Retina (tissue), 1 donor: ENCODE results near the gene DDX42.
A peak's percentile ranks its signal among the peaks of the same experiment; 100 is the strongest.

Experiments
- DNase-seq: peaks from one replicate; pipeline ENCODE4 v3.0.0-alpha.2; 2016

Gene DDX42, protein sequence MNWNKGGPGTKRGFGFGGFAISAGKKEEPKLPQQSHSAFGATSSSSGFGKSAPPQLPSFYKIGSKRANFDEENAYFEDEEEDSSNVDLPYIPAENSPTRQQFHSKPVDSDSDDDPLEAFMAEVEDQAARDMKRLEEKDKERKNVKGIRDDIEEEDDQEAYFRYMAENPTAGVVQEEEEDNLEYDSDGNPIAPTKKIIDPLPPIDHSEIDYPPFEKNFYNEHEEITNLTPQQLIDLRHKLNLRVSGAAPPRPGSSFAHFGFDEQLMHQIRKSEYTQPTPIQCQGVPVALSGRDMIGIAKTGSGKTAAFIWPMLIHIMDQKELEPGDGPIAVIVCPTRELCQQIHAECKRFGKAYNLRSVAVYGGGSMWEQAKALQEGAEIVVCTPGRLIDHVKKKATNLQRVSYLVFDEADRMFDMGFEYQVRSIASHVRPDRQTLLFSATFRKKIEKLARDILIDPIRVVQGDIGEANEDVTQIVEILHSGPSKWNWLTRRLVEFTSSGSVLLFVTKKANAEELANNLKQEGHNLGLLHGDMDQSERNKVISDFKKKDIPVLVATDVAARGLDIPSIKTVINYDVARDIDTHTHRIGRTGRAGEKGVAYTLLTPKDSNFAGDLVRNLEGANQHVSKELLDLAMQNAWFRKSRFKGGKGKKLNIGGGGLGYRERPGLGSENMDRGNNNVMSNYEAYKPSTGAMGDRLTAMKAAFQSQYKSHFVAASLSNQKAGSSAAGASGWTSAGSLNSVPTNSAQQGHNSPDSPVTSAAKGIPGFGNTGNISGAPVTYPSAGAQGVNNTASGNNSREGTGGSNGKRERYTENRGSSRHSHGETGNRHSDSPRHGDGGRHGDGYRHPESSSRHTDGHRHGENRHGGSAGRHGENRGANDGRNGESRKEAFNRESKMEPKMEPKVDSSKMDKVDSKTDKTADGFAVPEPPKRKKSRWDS

DNA sequence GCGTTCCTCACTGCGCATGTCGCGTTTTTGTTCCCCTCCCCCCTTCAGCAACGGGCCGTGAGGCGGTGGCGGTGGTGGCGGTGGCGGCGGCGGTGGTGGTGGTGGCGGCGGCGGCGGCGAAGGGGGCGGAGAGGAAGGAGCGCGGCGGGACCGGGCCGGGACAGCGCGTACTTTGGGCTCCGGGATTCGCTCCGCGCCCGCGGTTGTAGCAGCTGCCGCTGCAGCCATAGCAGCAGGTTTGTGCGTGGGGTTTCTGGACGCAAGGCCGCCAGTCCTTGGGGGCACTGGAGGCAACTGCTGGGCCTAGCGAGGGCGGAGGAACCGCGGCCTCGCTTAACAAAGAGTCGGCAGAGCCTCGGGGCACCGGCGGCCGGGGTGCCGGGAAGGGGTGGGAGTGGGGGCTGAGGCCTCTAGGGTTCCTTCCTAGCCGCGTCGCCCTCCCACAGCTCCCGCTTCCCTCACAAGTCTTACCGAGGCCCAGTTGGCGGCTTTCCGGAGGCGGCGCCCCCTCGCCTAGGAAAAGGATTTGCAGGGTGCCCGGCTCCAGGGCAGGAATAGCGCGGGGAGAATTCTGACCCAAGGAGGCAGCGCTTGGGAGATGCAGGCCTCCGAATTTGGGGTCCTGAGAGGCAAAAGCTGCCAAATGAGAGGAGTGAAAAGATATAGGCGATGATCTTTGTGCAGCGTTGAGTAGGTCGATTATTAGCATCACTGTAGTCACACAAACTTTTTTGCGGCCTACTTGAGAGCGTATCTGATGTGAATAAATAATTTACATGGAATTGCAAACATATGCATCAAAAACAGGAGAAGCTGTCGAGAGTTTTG is at the start of gene DDX42:
Gene DDX42 (plus strand): TSS at position 30 of the 828 bp plus-strand sequence. CDS start 12,880 bp downstream, outside the sequence.
- no peak for DNase-seq

DNA sequence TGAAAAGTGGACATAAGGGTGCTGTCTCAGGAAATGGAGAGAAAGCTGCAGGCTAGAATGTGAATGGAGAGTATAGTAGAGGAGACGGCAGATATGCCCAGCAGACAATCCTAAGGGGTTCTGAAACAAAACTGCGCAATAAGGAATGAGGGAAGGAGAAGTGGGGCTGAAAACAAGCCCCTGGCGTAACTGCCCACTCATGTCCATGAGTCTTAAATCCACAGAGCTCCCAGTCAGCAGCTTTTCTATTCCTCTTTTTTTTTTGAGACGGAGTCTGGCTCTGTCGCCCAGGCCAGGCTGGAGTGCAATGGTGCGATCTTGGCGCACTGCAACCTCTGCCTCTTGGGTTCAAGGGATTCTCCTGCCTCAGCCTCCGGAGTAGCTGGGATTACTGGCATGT is 38.3 kb upstream of the DDX42 start:
- DNase-seq, result no peak

DNA sequence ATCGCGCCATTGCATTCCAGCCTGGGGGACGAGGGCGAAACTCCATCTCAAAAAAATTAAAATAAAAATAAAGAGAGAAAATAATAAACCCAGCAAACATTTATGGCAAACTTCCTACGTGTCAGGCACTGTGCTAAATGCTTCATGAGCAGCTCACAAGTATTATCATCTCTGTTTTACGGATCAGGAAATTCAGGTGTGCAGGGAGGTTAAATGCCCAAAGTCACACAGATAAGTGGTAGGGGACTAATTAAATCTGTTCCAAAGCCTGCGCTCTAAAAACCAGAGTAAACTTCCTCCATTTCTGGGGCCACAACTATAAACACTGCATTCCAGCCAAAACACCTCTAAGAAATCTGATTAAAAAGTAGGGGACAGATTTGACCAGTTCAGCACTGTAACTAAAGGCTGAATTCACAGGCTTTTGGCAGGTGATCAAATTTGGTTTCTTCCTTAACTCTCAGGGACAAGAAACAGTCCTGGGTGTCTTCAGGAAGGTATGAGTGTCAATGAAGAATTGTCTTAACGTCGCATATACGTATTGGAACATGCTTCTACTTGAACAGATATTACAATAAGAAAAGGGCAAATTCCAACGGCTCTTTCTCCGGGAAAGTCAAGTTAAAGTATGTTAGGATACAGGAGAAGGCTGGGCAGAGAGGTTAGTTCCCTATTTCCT is 33.4 kb upstream of the DDX42 start:
- peak; percentile 1 for DNase-seq

DNA sequence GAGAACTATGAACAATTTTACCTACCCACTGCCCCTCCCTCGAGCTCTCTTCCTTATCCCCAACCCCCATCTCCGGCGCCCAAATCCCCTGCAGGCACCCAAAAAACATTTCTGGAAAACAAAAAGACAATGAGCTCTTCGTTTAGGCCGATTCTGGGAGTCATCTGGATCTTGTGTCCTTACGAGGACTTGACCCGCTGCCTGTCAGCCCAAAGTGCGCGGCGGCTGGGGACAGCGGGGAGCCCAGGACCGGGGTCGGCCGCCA is 32.9 kb upstream of the DDX42 start:
- DNase-seq, result no peak

DNA sequence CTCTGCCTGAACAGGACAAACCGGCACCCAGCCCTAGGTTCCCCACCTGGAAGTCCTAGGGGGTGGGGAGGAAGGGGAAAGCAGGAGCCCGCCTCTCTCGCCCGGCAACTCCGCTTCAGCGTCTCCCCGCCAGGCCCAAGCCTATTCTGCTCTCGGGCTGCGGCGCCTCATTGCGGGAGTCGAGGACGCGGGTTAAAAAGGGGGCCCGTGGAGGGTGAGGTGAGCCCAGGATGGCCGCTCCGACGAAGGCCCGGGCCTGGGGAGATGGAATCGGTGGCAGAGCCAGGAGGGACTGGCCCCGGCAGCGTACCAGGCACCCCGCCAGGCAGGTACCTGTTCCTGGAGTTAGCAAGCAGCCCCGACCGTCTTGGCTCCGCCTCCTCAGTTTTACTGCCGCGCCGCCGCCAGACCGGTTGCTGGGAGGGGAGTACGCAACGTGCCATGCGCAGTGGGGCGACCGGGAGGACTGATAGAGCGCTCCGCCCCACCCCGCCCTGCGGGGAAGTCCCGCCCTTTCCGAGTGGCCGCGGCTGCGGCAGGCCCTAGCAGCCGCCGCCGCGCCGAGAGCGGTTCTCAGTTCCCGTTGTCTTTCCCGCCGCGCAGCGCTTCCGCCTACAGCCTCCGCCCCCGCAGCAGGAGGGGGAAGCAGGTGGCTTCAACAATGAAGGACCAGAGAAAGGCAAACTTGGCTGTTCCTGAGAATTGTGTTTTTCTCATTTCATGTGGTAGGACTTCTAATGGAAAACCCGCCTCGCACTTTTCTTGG is 32.4 kb upstream of the DDX42 start, which contains the start of gene STRADA:
Gene STRADA (minus strand): TSS at position 392 of the 766 bp plus-strand sequence. CDS start 13,430 bp downstream, outside the sequence.
- peak; percentile 97 for DNase-seq

DNA sequence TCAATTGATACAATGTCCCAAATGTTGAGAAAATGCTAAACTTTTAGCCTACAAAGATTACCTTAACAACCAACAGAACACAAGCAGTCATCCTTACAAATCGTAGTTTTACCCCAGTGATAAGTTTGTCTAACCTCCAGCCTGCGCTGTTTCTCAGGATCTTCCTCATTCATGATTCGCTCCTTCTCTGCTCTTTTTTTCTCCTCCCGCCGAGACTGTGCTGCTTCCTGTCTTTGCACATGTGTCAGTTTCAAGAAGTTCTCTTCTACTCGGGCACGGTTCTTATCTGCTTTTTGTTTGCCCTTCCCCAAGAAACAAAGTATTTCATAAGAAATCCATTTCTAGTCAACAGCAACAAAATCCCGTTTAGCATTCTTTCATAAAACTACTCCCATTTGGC is 22.2 kb upstream of the DDX42 start:
- DNase-seq, result no peak

DNA sequence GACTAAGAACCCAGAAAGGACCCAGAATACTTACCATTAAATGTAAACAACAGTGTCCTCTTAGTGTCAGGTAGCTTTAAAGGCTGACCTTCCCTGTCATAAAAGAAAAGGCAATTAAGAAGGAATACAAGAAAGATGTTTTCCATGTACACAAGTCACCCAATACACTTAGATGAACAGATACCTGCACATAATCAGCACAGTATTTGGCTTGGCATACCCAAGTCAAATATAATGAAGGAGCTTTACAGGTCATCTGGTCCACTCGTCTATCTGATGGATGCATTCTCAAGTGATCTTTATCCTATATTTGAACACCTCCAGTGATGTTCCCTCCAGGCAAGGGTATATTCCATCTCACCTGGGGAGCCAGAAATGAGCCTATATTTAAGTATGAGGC is 21.3 kb upstream of the DDX42 start:
- DNase-seq, result no peak

DNA sequence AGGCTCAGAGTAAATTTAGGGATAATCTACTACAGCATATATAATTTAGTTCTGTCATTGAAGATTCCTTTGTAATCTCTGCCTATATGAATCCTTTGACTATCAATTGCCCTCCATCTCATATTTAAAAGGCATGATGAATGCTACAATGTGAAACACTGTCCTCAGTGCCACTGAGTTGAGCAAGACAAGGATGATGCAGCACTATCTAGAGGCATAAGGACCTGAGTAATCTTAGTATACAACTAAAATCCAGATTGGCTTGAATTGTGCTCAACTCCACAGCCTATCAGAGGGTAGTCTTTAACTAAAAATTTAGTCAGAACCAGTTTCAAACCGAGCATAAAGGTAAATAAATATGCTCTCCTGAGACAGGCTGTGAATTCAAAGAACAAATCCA is 20.8 kb upstream of the DDX42 start:
- no peak for DNase-seq

DNA sequence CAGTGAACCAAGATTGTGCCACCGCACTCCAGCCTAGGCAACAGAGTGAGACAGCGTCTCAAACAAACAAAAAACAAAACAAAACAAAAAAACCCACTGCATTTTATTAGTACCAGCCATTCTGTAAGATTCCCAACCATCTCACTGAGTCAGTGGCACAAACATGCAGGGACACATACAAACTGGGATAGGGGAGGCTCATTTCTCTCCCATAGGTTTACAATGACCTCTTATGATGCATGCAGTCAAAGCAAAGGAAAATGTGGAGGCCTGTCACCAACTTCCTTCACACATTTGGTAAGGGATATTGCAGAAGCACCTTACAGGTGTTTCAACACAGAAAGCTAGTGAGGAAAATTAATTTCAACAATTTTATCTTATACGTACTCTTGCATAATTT is 19.9 kb upstream of the DDX42 start:
- DNase-seq, result no peak

DNA sequence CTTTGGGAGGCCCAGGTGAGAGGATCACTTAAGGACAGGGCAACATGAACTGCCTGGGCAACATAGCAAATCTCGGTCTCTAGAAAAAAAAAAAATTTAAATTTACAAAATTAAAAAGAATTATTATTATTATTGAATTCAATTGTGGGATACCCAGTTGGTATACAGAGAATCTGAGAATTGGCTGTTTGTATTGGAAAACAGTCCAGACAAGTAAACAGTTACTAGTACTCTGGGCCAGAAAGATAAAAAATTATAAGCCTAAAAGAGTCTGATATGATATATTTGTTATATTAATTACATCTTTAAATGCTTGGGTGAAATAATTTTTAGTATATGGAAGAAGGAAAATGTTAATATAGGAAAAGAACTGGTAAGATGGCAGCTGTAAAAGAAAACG is 15.5 kb upstream of the DDX42 start:
- no peak for DNase-seq

DNA sequence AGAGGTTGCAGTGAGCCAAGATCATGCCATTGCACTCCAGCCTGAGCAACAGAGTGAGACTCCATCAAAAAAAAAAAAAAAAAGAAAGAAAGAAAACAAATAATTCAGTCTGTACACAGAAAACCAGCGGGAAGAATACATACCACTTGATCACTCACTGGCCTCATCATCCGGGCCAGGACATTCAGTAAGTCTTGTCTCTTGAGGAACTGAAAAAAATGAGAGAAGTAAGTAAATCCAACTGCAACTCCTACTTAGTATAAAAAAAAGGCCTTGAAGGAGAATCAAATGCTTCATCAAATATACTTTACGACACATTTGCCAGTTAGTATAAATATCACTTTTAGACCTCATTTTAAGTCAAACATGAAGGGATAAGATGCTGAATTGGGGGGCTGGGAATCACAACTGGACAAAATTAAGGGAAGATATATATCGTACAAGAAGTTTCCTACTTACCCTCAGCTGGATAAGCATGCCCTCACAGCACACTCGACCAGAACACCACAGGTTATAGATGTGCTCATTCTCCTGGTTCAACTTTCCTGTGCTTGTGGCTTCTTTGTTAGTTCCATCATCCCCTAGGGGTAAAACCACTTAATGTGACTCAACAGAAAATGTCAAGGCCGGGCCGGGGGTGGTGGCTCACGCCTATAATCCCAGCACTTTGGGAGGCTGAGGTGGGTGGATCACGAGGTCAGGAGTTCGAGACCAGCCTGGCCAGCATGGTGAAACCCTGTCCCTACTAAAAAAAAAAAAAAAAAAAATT is 13.0 kb upstream of the DDX42 start:
- DNase-seq, result no peak

DNA sequence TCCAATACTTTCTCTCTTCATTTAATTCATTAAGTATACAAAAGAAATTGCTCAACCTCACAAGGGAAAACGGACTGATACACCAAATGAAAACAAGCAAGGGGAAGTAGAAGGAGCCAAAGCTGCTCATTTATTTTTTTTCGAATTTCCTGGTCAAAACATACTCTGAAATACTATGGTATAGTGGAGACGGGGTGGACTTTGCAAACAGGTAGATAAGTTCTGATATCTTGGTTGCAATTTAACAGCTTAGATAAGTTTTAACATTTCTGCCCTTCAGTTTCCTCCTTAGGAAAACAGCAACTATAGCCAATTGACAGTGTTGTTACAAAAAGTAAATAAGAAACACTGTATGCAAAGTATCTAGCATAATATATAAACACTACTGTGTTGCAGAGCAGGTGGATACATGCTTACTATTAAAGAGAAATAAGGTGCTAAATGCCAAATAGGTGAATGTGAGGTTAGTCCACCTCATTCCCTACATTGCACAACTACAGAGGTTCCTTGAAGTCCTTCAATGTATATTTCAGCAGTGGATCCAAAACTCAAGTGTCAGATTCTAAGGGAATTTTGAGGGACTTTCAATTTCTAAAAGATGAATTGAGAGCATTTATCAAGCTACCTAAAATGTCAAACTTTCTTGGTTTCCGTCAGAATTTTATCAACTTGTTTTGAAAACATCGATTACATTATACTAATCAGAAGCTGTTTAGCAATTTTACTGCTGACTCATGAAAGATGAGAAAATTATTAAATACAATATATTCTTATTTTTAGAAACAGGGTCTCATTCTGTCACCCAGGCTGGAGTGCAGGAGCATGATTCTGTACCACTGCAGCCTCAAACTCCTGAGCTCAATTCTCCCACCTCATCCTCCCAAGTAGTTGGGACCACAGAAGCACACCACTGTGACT is 11.6 kb upstream of the DDX42 start:
- DNase-seq, result no peak

DNA sequence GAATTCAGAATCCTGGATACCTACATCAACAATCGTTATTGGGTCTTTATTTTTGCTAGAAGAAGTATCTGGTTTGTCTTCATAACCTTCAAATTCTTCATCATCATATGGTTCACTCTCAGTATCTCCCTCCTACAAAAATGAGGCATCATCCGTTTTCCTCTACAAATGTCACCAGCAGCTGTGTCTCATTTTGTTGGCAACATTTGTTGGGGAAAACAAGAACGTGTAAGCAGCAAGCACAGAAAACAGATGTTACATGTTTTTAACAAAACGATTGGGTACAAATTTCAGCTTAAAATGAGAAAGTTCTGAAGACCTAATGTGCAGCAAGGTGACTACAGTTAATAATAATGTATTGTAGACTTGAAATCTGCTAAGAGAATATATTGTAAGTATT is 9.3 kb upstream of the DDX42 start:
- DNase-seq, result no peak

DNA sequence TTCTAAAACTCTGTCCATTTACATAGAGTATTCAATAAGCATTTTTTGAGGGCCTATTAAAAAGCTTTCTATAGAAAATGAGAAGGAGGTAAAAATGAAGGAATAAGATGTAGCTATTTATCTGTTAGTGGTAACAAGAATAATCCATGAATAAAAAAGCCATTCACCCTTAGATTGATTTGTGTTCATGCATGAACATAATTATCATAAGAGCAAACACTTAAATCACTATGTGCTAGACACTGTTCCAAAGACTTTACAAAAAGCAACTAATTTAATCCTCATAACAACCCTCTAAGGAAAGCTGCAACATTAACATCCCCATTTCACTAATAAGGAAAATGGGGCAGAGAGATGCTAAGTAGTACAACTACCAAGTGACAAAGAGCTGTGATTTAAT is 7.2 kb upstream of the DDX42 start:
- no peak for DNase-seq

DNA sequence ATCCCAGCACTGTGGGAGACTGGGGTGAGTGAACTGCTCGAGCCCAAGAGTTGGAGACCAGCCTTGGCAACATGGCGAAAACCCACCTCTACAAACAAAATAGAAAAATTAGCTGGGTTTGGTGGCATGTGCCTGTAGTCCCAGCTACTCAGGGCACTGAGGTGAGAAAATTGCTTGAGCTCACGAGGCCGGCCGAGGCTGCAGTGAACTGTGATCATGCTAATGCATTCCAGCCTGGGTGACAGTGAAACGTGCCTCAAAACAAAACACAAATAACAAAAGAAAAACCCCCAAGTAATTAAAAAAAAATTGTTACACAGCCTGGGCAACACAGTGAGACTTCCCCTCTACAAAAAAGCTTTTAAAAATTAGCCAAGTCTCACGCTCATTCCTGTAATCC is 5.5 kb upstream of the DDX42 start:
- DNase-seq, result no peak

DNA sequence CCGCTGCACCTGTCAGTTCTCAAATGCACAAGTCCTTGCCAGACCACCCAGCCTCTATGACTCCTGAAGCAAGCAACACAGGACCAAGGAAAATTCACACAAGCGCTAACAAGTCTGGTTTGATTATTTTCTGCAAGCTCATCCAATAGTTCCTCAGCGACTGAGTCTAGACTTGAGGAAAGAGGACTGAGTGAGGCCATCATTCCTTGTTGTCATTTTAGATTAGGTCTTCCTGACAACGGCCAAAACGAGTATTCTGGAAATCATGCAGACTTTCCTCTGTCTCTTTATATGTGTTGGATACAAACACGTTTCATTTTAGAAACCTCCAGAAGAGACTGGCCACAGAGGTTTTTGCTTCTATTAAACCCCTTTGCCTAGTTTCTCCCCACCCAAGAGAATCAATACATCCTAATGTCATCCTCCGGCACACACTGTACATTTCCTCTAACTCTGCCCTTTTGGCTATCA is 1.1 kb upstream of the DDX42 start:
- no peak for DNase-seq

DNA sequence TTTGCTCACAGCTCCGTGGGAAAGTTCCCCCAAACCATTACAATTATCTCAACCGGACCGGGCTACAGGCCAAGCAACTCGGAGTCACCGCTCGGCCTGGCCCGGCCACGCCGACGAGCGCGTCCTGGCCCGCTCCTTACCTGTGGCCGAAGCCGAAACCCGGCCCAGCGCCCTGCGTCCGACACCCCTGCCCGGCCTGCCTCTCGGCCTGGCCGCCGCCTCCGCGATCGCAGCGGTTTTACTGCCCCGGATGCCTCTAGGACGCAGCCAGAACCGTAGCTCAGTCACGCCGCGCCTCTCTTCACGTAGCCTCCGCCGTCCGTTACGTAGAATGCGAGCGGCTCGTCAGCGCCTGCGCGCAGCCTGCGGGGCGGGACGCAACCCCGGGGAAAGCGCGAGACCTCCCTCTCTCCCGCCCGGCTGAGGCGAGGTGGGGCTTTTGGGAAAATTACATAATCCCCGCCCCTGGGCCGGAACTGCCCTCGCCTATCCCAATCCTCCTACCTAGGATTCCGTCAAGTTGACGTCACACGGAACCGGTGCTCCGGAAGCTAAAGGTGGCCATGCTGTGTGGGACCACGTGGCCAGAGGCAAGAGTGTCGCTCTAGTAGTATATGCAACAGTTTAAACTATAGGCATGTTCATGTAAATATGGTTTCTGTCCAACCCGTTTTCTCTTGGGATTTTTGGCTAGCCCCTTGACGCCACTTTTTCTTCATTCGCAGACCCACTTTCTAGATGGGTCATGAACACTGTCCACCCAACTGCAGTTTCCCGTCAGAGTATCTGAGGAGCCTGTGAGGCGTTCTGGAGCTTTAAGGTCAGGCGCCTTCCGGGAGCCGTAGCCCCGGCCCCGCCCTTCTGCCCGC is 464 bp upstream of the DDX42 start, which contains the start of gene CCDC47:
Gene CCDC47 (minus strand): TSS at position 326 of the 869 bp plus-strand sequence. CDS start 7,422 bp downstream, outside the sequence.
- peak; percentile 99 for DNase-seq

DNA sequence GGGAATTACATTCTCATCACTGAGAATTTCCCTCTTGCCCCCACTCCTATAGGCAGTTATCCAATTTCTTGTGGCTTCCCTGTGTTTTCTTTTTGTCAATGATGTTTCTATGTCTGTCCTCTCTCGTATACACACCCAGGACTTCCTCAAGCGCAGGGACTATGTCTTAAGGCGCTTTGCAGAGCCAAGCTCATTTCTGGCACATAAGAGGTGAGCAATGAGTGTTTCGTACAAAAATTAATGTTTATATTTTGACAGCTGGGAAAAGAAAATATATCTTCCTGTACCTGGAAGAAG is 947 bp downstream of the DDX42 start:
- DNase-seq, result no peak

DNA sequence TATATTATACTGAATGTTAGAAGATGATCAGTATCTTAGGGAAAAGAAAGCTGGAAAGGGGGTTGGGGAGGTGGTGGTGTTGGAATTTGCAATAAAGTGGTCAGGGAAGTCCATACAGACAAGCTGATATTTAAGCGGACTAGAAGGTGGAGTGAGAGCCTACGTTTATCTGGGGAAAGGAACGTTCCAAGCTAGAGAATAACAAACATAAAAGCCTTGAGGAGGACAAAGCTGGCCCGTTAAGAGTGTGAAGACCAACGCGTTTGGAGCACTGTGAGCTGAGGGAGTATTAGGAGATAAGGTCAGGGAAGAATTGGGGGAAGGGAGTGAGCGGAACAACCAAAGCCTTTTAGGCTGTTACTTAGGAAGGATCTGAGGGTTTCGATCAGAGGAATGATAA is 1.4 kb downstream of the DDX42 start:
- no peak for DNase-seq
